Bone marrow (tissue), 2 donors: ENCODE results near the gene DDX39B.

ENCODE experiments used
- DNase-seq, 2 donors: peaks; one replicate each; lab custom pipeline; 2025; lab: John Stamatoyannopoulos, UW

The DDX39B gene

DNA sequence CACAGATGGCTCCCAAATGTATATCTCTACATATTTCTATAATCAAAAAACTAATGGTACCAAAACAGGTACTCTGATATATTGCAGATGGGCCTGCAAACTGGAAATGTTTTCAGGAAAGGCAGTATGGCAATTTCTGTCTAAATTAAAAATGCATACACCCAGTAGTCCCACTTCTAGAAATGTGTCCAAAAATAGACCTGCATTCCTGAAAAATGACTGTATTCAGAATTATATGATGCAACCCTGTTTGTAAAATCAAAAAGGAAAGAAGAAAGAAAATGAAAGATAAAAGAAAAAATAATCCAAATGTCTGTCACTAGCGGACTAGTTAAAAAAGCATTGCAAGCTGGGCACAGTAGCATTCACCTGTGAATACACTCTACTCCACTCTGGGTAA, 56.7 kb downstream of the DDX39B start:
- DNase-seq, result no peak

DNA sequence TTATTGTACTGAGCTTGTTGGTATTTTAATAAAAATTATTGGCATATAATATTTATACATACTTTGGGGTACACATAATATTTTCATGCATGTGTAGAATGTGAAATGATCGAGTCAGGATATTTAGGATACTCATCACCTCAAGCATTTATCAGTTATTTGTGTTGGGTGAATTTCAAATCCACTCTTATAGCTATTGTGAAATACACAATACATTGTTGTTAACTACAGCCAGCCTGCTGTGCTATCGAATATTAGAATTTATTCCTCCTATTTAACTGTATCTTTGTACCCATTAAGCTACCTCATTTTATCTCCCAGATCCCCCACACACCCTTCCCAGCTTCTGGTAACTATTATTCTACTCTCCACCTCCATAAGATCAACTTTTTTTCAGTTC, 58.4 kb downstream of the DDX39B start:
- no peak for DNase-seq

GRCh38 chr6:31480574-31480973, 61.2 kb downstream of the DDX39B start:
- DNase-seq, result no peak
